HG03439 (cell line): ENCODE measurements around the gene SCUBE3.

Experiments used
- ATAC-seq: cut with Tn5 transposase; IDR thresholded peaks from one replicate; pipeline ENCODE4 v1.9.1; 2021; ENCODE audit warnings: mild to moderate bottlenecking, moderate library complexity; ENCODE audit not compliant: unreplicated experiment

SCUBE3 gene

DNA sequence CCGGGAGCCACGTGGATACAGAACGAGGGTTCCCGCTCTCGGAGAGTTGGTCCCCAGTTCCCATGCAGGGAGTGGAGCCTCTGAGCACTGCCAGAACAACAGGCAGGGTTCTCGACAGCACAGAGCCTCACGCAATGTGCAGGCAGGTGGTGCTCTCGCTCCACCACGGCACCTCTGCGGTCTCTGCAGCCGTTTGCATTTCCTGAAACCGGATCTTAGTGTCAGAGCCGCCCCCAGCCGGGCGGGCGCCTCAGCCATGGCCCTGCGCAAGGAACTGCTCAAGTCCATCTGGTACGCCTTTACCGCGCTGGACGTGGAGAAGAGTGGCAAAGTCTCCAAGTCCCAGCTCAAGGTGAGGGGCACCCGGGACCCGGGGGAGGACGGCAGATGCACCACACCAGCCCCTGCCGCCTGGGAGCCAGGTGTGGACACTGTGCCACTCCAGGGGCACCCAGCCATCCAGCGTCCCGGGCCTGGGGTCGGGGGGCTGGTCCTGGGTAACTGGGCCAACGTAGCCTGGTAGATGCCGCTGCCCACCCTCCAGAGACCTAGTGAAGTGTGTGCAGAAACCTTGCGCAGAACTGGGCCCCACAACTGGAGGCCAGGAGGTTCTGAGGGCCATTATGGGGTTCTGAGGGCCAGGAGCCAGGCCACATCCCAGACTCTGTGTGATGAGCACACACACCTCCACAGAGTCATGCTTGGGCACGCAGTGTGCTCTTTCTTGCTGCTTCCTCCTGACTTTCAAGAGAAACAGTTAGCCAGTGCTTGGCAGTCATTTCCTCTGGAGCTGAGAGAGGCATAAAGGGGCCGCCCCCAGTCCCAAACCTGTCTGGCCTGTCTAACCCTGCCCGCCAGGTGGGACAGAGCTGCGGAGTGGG is 84.1 kb downstream of the SCUBE3 start, which contains the start of gene DEF6:
DEF6 (plus strand) TSS at position 218 of the 881 bp plus-strand sequence; CDS start at position 257, 39 bp downstream.
- ATAC-seq: peak; percentile 52

DNA sequence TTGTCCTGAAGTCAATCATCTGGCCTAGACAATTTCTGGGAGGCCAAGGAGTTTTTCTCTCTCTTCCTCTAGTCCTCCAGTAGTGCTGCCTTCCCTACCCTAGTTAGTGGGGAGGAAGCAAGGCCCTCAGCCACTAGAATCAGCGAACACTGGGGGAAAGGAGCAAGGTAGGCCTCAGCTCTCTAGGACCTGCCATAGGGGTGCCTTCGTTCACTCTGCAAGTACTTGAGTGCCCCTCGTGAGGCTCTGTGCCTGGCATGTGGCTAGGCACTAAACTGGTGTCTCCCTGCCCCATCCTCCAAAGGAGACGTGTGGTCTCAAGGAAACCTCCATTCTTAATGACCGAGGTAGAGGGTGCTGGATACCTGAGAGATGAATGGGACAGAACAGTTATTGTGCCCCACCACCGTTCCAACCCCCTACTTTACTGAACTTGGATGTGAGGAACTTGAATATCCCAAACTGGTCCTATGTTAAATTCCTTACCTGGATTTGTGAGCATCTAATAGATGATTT is 84.9 kb downstream of the SCUBE3 start:
- ATAC-seq: no peak

DNA sequence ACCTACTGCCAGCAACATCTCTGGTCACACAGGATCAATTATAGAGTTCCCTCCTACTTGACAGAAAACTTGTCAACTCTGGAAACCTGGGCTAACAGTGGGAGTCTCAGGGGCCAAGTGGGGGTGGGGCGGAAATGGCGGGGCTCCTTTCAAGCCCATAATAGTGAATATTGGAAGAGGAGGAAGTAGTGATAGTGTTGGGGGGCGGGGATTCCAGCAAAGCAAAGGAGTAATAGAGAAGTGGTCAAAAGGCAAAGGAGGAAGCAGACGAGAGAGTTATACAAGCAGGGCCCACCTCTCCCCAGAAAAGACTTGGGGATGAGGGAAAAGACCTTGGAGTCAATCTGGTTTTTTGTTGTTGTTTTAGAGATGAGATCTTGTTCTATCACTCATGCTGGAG is 85.9 kb downstream of the SCUBE3 start:
- ATAC-seq: no peak

DNA sequence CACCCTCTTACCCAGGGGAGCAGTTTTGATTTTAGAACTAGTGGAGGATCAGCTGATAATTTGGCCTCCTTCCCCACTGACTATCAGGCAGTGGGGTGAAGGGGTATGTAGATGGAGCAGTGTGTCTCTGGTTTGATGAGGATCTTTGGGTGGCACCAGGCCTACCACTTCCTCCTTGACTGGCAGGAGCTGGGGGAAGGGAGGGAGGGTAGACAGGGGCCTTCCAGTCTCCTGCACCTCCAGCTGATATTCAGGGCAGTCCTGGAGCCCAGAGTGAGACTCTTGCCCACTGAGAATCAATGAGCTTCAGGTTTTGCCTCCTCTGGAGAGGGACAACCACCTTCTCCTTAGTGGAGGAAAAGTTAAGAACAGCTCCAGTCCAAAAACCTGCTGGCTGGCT is 87.1 kb downstream of the SCUBE3 start:
- no peak for ATAC-seq
